ENCODE results near the gene SUPT6H. TPM values are rescaled to one million over a fixed set of nuclear protein-coding genes. Genes with fewer than 3 reads are reported as not detected.
"Not testable (repeated sequence)": the region's sequence is repeated elsewhere in the genome, so short reads cannot be mapped to it uniquely, and the experiment has no call there.

Gene SUPT6H
- total RNA-seq, 4 donors from 2014 or later, result 56.4 to 101 (median 66.6) TPM

- peaks cover 0 to 10% (median 4%) of the 10 kb centered on the region in 4 donors for H3K4me1 ChIP-seq
- no peaks in the 10 kb centered on the region for H3K9me3 ChIP-seq
- whole genome bisulfite sequencing, 2 donors, result 85% methylated on average over 10 of the region's 10 CpGs
- no peak for DNase-seq (ENCODE audit: low spot score in 2 of 2)
- no peaks in the 10 kb centered on the region for H3K27me3 ChIP-seq
- H3K4me3 ChIP-seq, result no peak overlapping the region
- H3K36me3 ChIP-seq, result peaks cover 0 to 4% (median 0%) of the 10 kb centered on the region in 3 donors
- no peak overlapping the region for H3K27ac ChIP-seq
- TF ChIP-seq POLR2A (IDR thresholded peaks at IDR 0.05) (no peak), EP300 (IDR thresholded peaks at IDR 0.05) (no peak), CTCF (IDR thresholded peaks at IDR 0.05) (no peak)
Measured at GRCh38 chr17:28734712-28735241, 72.8 kb downstream of the SUPT6H start.

GRCh38 chr17:28735242-28735722 lies 73.3 kb downstream of the SUPT6H start:
- 82 to 87% methylated on average over 4 to 5 of the region's 5 CpGs for WGBS, 2 donors
- Histone ChIP-seq H3K27ac (no peak overlapping the region), H3K4me3 (no peak overlapping the region), H3K27me3 (no peaks in the 10 kb centered on the region), H3K4me1 (peaks cover 0 to 10% (median 4%) of the 10 kb centered on the region in 4 donors), H3K9me3 (no peaks in the 10 kb centered on the region), H3K36me3 (peaks cover 0 to 4% (median 0%) of the 10 kb centered on the region in 3 donors)
- no peak for DNase-seq (ENCODE audit: low spot score in 2 of 2)
- TF ChIP-seq CTCF (IDR thresholded peaks at IDR 0.05) (no peak), POLR2A (IDR thresholded peaks at IDR 0.05) (no peak), EP300 (IDR thresholded peaks at IDR 0.05) (no peak)

GRCh38 chr17:28735913-28736769 lies 74.1 kb downstream of the SUPT6H start:
- H3K27me3 ChIP-seq; H3K27ac ChIP-seq; H3K36me3 ChIP-seq; DNase-seq (ENCODE audit: low spot score in 2 of 2); H3K9me3 ChIP-seq; H3K4me3 ChIP-seq; H3K4me1 ChIP-seq: not testable (repeated sequence)
- WGBS, 2 donors, result 93 to 96% methylated on average over 7 to 8 of the region's 8 CpGs

GRCh38 chr17:28737316-28737715 lies 75.3 kb downstream of the SUPT6H start:
- H3K4me3 ChIP-seq, result no peak overlapping the region

More at GRCh38 chr17:28737316-28737715, 75.3 kb downstream of the SUPT6H start:
- no peak for DNase-seq (ENCODE audit: low spot score in 2 of 2)
- TF ChIP-seq CTCF (IDR thresholded peaks at IDR 0.05) (no peak), POLR2A (IDR thresholded peaks at IDR 0.05) (no peak)
- Histone ChIP-seq H3K4me1 (peaks cover 0 to 20% (median 8%) of the 10 kb centered on the region in 4 donors), H3K9me3 (no peaks in the 10 kb centered on the region), H3K27ac (no peak overlapping the region), H3K27me3 (no peaks in the 10 kb centered on the region), H3K36me3 (peaks cover 0 to 4% (median 0%) of the 10 kb centered on the region in 3 donors)
- WGBS, 2 donors, result 95 to 97% methylated on average over 12 of the region's 12 CpGs
